Measurements from ENCODE around the gene CALN1. TPM values are rescaled to one million over a fixed set of nuclear protein-coding genes. Genes with fewer than 3 reads are reported as not detected.

CALN1 gene
- polyA plus RNA-seq, 3 donors: under 0.01 TPM; not detected in 2

DNA sequence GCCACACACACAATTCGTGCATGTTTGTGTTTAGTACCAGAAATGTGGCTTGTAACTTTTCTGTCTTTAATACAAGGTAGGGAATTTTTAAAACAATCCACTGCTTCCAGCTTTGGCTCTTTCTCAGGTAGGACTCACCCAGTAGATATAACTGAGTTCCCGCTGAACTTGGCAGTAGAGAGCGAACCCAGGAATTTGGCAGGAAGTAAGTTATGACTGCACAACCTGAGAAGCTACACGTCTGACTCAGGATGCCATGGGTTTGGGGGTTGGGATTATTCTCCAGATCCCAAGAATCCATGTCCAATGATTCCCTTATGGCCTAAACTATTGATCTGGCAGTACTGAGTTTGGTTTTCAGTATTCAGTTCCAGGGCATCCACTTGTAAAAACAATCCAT is 499.7 kb downstream of the CALN1 start:
- TF ChIP-seq CTCF (IDR thresholded peaks at IDR 0.05): no peak
- H3K27me3 ChIP-seq (ENCODE audit: control insufficient read depth in 2 of 2, insufficient read depth in 2 of 2, low read length in 2 of 2): no peaks in the 10 kb centered on the region
- no peaks in the 10 kb centered on the region for H4K20me1 ChIP-seq (ENCODE audit: insufficient read depth, low read length)
- no peak overlapping the region for H3K4me3 Mint-ChIP-seq
- H3K4me3 ChIP-seq (replicated peaks in 1 of 3; ENCODE audit: low read depth in 2 of 3, low read length in 3 of 3): no peak overlapping the region
- H3K4me1 Mint-ChIP-seq: no peaks in the 10 kb centered on the region
- H3K9me3 ChIP-seq (replicated peaks in 1 of 2; ENCODE audit: control insufficient read depth in 1 of 2, insufficient read depth in 1 of 2, low read length in 2 of 2): peaks cover 0 to 19% of the 10 kb centered on the region in 2 donors
- no peak overlapping the region for H3K4me2 ChIP-seq (replicated peaks; ENCODE audit: extremely low read depth, low read length, poor library complexity, severe bottlenecking)
- no peak for DNase-seq
- H3K36me3 Mint-ChIP-seq: no peaks in the 10 kb centered on the region
- H3K9ac ChIP-seq (ENCODE audit: insufficient read depth, low read length, poor library complexity, severe bottlenecking): no peak overlapping the region
- no peak overlapping the region for H3K27ac ChIP-seq (ENCODE audit: low read depth in 1 of 2, low read length in 2 of 2)
- H3K27me3 Mint-ChIP-seq (ENCODE audit: low read depth in 3 of 3): no peaks in the 10 kb centered on the region
- intact Hi-C loops (cut with micrococcal nuclease): no loop called here
- no peaks in the 10 kb centered on the region for H3K36me3 ChIP-seq (replicated peaks in 1 of 2; ENCODE audit: control insufficient read depth in 1 of 2, insufficient read depth in 2 of 2, low read length in 2 of 2)
- 100% methylated on average over 1 of the region's 4 CpGs for WGBS (ENCODE audit: insufficient coverage)
- H3K79me2 ChIP-seq (ENCODE audit: insufficient read depth, low read length): no peaks in the 10 kb centered on the region
- H3K9me3 Mint-ChIP-seq: peaks cover 5 to 19% (median 12%) of the 10 kb centered on the region in 7 donors
- H3K4me1 ChIP-seq (ENCODE audit: control insufficient read depth in 1 of 2, insufficient read depth in 2 of 2, low read length in 2 of 2): no peaks in the 10 kb centered on the region
- H3K27ac Mint-ChIP-seq: no peak overlapping the region
- no peak overlapping the region for H2AFZ ChIP-seq (ENCODE audit: insufficient read depth, low read depth, low read length, poor library complexity, severe bottlenecking)

DNA sequence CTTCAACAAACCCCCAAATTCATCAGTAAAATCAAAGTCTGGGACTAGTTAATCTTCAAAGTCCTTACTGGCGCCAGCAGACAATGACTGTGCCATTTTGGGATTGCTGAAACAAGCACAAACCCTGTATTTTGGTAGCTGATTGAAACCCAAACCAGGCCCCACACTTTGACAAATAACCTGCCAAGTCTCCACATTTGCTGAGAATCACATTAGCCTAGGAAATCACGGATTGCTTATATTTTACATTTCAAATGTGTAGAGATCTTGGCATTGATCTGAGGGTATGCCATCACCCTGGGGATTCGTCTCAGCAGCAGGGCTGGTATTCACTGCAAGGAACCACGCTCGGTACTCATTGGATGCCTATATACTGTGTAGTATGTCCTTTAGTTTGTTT is 501.1 kb downstream of the CALN1 start:
- TF ChIP-seq CTCF (IDR thresholded peaks at IDR 0.05): no peak
- Histone ChIP-seq H3K27ac (ENCODE audit: low read depth in 1 of 2, low read length in 2 of 2) (no peak overlapping the region), H3K79me2 (ENCODE audit: insufficient read depth, low read length) (no peaks in the 10 kb centered on the region), H2AFZ (ENCODE audit: insufficient read depth, low read depth, low read length, poor library complexity, severe bottlenecking) (no peak overlapping the region), H3K9ac (ENCODE audit: insufficient read depth, low read length, poor library complexity, severe bottlenecking) (no peak overlapping the region), H3K4me1 (ENCODE audit: control insufficient read depth in 1 of 2, insufficient read depth in 2 of 2, low read length in 2 of 2) (no peaks in the 10 kb centered on the region), H3K4me2 (replicated peaks; ENCODE audit: extremely low read depth, low read length, poor library complexity, severe bottlenecking) (no peak overlapping the region), H3K4me3 (replicated peaks in 1 of 3; ENCODE audit: low read depth in 2 of 3, low read length in 3 of 3) (no peak overlapping the region), H3K27me3 (ENCODE audit: control insufficient read depth in 2 of 2, insufficient read depth in 2 of 2, low read length in 2 of 2) (no peaks in the 10 kb centered on the region), H4K20me1 (ENCODE audit: insufficient read depth, low read length) (no peaks in the 10 kb centered on the region), H3K36me3 (replicated peaks in 1 of 2; ENCODE audit: control insufficient read depth in 1 of 2, insufficient read depth in 2 of 2, low read length in 2 of 2) (no peaks in the 10 kb centered on the region), H3K9me3 (replicated peaks in 1 of 2; ENCODE audit: control insufficient read depth in 1 of 2, insufficient read depth in 1 of 2, low read length in 2 of 2) (peaks cover 9 to 32% of the 10 kb centered on the region in 2 donors)
- Mint-ChIP-seq H3K36me3 (no peaks in the 10 kb centered on the region), H3K4me1 (no peaks in the 10 kb centered on the region), H3K4me3 (no peak overlapping the region), H3K9me3 (peaks cover 5 to 23% (median 19%) of the 10 kb centered on the region in 7 donors), H3K27ac (no peak overlapping the region), H3K27me3 (ENCODE audit: low read depth in 3 of 3) (peaks cover 0 to 3% (median 0%) of the 10 kb centered on the region in 3 donors)
- WGBS (ENCODE audit: insufficient coverage): 88% methylated on average over 1 of the region's 5 CpGs
- DNase-seq: no peak
- intact Hi-C loops (cut with micrococcal nuclease): no loop called here

Data from CD14-positive monocyte (primary cell).